Measurements from ENCODE around the gene SVOPL.

DNA sequence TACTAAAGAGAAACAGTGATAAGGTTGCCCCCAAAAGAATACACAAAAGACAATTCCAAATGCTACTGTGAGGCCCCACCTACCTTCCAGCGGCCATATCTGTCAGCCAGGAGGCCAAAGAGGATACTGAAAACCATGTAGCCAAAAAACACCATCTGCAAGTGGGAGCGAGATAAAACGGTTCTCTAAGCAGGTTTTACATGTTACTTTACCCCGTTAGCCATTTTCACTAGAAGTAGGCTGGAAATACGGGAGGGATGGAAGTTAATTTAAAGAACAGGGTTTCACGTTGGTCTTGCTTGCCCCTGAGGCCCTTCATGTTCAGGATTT, 38.2 kb downstream of the SVOPL start:
- TF ChIP-seq CTCF (IDR thresholded peaks at IDR 0.05 in 8 of 11, conservative IDR thresholded peaks at IDR 0.05 in 3 of 11), result no peak
- no peak for TF ChIP-seq POLR2A (IDR thresholded peaks at IDR 0.05)

All from spleen (tissue), 7 donors.